ENCODE measurements around the gene SLC12A2.

GRCh38 chr5:128132499-128132898, 48.9 kb downstream of the SLC12A2 start:
- TF ChIP-seq CTCF (IDR thresholded peaks at IDR 0.05) (no peak), POLR2A (IDR thresholded peaks at IDR 0.05) (no peak)

Measured in uterus (tissue), 2 donors.